Colonic mucosa (tissue), 4 donors: ENCODE measurements around the gene MFAP3. TPM values are rescaled to one million over a fixed set of nuclear protein-coding genes. Genes with fewer than 3 reads are reported as not detected.

Experiments
- DNase-seq: peaks from one replicate; pipeline ENCODE4 v3.0.0-alpha.2; 2020
- H3K27ac ChIP-seq: fragments of 200-600 bp; one replicate; pipeline ENCODE4 v1.8.0; 2021
- H3K27me3 ChIP-seq: fragments of 200-600 bp; one replicate; pipeline ENCODE4 v1.8.0; 2021
- H3K36me3 ChIP-seq: fragments of 200-600 bp; one replicate; pipeline ENCODE4 v1.8.0; 2021
- H3K4me1 ChIP-seq: fragments of 200-600 bp; one replicate; pipeline ENCODE4 v1.8.0; 2021; ENCODE audit warnings: mild to moderate bottlenecking
- H3K4me3 ChIP-seq: fragments of 200-600 bp; one replicate; pipeline ENCODE4 v1.8.0; 2021
- H3K9ac ChIP-seq, 2 donors: one replicate each; pipeline ENCODE4 v1.7.0; 2013; ENCODE audit warnings: control low read depth in 2 of 2, low read depth in 2 of 2, low read length in 2 of 2
- H3K9me3 ChIP-seq: fragments of 200-600 bp; one replicate; pipeline ENCODE4 v1.8.0; 2021
- intact Hi-C: fragments of 100-400 bp; cut with DNase I; formaldehyde crosslinking; loops from one replicate; pipeline ENCODE4 v1.14.1; 2022
- total RNA-seq, 2 donors: library from RNA; stranded (reverse); fragmentation: NEBNext Ultra II Directional in 1 of 2; extraction: Animal tissue kit (Norgen Biotek cat#: 25700) in 1 of 2; gene quantifications; one replicate each; pipeline ENCODE4 v1.2.1, GENCODE V29; 2021
- TF ChIP-seq, protein P1 (sequence below): fragments of 200-600 bp; IDR thresholded peaks from one replicate; pipeline ENCODE4 v1.8.0; 2022; ENCODE audit warnings: antibody characterized with exemption, mild to moderate bottlenecking
- donor health status: healthy.
- donor health status: DM: no; HTN: no; CAD: no.
- donor health status: DM: no; HTN: no; CAD: no.

Gene MFAP3
- total RNA-seq, 2 donors from 2014 or later = 20.0 to 32.4 TPM

GRCh38 chr5:154049636-154050035, 10.9 kb downstream of the MFAP3 start:
- Histone ChIP-seq H3K27ac (no peak overlapping the region), H3K36me3 (no peaks in the 10 kb centered on the region), H3K9ac (no peak overlapping the region), H3K4me1 (no peaks in the 10 kb centered on the region), H3K27me3 (no peaks in the 10 kb centered on the region), H3K9me3 (no peaks in the 10 kb centered on the region), H3K4me3 (no peak overlapping the region)
- DNase-seq = no peak
- intact Hi-C loops = no loop called here
- TF ChIP-seq, protein P1, sequence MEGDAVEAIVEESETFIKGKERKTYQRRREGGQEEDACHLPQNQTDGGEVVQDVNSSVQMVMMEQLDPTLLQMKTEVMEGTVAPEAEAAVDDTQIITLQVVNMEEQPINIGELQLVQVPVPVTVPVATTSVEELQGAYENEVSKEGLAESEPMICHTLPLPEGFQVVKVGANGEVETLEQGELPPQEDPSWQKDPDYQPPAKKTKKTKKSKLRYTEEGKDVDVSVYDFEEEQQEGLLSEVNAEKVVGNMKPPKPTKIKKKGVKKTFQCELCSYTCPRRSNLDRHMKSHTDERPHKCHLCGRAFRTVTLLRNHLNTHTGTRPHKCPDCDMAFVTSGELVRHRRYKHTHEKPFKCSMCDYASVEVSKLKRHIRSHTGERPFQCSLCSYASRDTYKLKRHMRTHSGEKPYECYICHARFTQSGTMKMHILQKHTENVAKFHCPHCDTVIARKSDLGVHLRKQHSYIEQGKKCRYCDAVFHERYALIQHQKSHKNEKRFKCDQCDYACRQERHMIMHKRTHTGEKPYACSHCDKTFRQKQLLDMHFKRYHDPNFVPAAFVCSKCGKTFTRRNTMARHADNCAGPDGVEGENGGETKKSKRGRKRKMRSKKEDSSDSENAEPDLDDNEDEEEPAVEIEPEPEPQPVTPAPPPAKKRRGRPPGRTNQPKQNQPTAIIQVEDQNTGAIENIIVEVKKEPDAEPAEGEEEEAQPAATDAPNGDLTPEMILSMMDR = no peak

DNA sequence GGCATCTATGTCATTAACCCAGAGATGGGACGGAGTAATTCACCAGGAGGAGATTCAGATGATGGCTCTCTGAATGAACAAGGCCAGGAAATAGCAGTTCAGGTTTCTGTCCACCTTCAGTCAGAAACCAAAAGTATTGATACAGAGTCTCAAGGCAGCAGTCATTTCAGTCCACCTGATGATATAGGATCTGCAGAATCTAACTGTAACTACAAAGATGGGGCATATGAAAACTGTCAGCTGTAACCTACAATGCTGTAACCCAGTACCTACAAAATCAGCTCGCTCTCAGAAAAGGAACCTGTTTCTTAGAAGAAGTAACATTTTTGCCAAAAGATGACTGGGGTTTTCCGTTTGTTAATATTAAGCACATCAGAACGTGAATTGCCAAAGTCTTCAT, 14.7 kb downstream of the MFAP3 start:
- Histone ChIP-seq H3K9ac (no peak overlapping the region), H3K4me3 (no peak overlapping the region), H3K9me3 (no peaks in the 10 kb centered on the region), H3K36me3 (no peaks in the 10 kb centered on the region), H3K4me1 (no peaks in the 10 kb centered on the region), H3K27me3 (no peaks in the 10 kb centered on the region), H3K27ac (no peak overlapping the region)
- TF ChIP-seq, protein P1 = no peak
- DNase-seq = no peak
- intact Hi-C loops = no loop called here

GRCh38 chr5:154055201-154055600, 16.4 kb downstream of the MFAP3 start:
- TF ChIP-seq, protein P1 = no peak
- intact Hi-C loops = no loop called here
- Histone ChIP-seq H3K36me3 (no peaks in the 10 kb centered on the region), H3K4me3 (no peak overlapping the region), H3K9me3 (no peaks in the 10 kb centered on the region), H3K27me3 (no peaks in the 10 kb centered on the region), H3K4me1 (no peaks in the 10 kb centered on the region), H3K9ac (no peak overlapping the region), H3K27ac (no peak overlapping the region)
- DNase-seq = no peak

DNA sequence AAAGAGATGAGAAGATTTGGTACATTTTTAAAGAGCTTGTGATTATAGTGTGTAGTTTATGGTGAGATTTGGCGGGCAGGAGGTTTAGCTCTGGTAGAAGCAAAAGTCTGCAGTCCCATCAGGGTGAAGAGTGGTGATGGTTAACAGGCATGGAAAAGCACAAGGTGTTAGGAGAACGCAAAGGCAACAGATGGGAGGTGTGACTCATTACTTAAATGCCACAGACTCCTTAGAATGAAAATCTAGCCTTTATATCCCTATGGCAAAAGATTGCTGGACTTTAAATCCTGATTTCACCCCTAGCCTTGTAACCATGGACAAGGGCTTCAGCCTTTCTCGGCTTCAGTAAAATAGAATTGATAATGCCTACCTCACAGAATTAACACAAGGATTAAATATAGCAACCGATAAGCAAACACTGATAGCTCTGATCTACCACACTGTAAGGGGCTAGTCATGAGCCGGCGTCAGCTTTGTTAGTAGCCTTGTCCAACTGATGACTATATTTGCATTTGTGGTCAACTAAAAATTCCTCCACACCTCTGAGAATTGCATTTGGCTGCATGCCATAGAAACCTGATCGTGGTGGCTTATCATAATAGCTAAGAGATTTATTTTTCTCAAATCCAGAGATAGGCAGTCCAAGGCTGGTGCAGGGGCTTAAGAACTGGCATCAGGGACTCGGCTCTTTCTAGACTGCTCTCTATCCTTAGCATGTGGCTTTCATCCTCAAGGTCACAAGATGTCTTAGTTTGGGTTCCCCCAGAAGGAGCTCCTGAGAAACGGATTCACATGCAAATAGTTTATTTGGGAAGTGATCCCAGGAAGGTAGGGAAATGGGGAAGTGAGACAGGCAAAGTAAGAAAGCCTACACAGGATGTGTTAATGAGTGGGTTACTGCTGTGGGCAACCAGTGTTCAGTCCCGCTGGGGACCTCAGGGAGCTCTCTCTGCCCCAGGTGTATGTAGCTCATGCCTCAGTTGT, 19.6 kb downstream of the MFAP3 start:
- H3K9ac ChIP-seq = no peak overlapping the region
- TF ChIP-seq, protein P1 = no peak
- H3K4me1 ChIP-seq = no peaks in the 10 kb centered on the region
- no peak for DNase-seq
- no peak overlapping the region for H3K4me3 ChIP-seq
- H3K27me3 ChIP-seq = no peaks in the 10 kb centered on the region
- no peak overlapping the region for H3K27ac ChIP-seq
- intact Hi-C loops = no loop called here
- no peaks in the 10 kb centered on the region for H3K36me3 ChIP-seq
- no peaks in the 10 kb centered on the region for H3K9me3 ChIP-seq

- Histone ChIP-seq H3K9ac (no peak overlapping the region), H3K9me3 (no peaks in the 10 kb centered on the region), H3K4me1 (no peaks in the 10 kb centered on the region), H3K27me3 (no peaks in the 10 kb centered on the region), H3K4me3 (no peak overlapping the region), H3K36me3 (no peaks in the 10 kb centered on the region), H3K27ac (no peak overlapping the region)
- no peak for DNase-seq
- intact Hi-C loops = no loop called here
- TF ChIP-seq, protein P1 = no peak
These were observed 20.3 kb downstream of the MFAP3 start for GRCh38 chr5:154059039-154059430.
